Panc1 (cell line): Measurements from ENCODE around the gene TMEM39A. TPM values are rescaled to one million over a fixed set of nuclear protein-coding genes. Genes with fewer than 3 reads are reported as not detected.

ENCODE experiments used
- ATAC-seq: fragments of 200-7000 bp; cut with Tn5 transposase; 2 replicates; pipeline ENCODE4 v1.9.1; 2020; ENCODE audit warnings: mild to moderate bottlenecking, moderate library complexity
- BruUV-seq: library from RNA; stranded (reverse); fragments of 400-500 nt; replicated peaks from 2 replicates; lab custom pipeline; 2021; lab: Mats Ljungman, UMichigan
- CTCF ChIA-PET: fragments of 300-600 bp; sonication (Branson Sonifier 250); formaldehyde crosslinking; loops from one replicate; lab custom pipeline; 2022; ENCODE audit warnings: antibody characterized with exemption; lab: Charles Lee
- POLR2A ChIA-PET: fragments of 300-600 bp; sonication (Branson Sonifier 250); formaldehyde crosslinking; loops from one replicate; lab custom pipeline; 2022; ENCODE audit warnings: antibody characterized with exemption; lab: Charles Lee
- DNase-seq: peaks from one replicate; pipeline ENCODE4 v3.0.0-alpha.2; 2010; ENCODE audit warnings: low read depth, low spot score
- H3K27ac ChIP-seq: 2 replicates; pipeline ENCODE4 v1.5.1; 2011; ENCODE audit warnings: mild to moderate bottlenecking, low read length, inconsistent platforms
- H3K27me3 ChIP-seq: fragments of 200-500 bp; sonication (Bioruptor generic); 2 replicates; pipeline ENCODE4 v1.6.0; 2014; ENCODE audit warnings: low read length, inconsistent platforms; ENCODE audit not compliant: control insufficient read depth, insufficient read depth
- H3K36me3 ChIP-seq: fragments of 200-500 bp; sonication (Bioruptor generic); 2 replicates; pipeline ENCODE4 v1.5.1; 2014; ENCODE audit warnings: inconsistent platforms, mild to moderate bottlenecking, low read length, moderate library complexity; ENCODE audit not compliant: control insufficient read depth, insufficient read depth
- H3K4me1 ChIP-seq: 2 replicates; pipeline ENCODE4 v1.5.1; 2011; ENCODE audit warnings: inconsistent platforms, mild to moderate bottlenecking, low read length, moderate library complexity; ENCODE audit not compliant: control insufficient read depth, insufficient read depth
- H3K4me3 ChIP-seq, 2 experiments: 2 replicates each; pipeline ENCODE4 v1.5.1; 2011 to 2012; ENCODE audit warnings: low read depth in 2 of 2, low read length in 2 of 2, mild to moderate bottlenecking in 2 of 2, inconsistent platforms in 1 of 2, moderate library complexity in 1 of 2
- H3K9me3 ChIP-seq: fragments of 200-500 bp; sonication (Bioruptor generic); 2 replicates; pipeline ENCODE4 v1.5.1; 2014; ENCODE audit warnings: low read depth, mild to moderate bottlenecking, inconsistent platforms, low read length, moderate library complexity; ENCODE audit not compliant: control insufficient read depth, insufficient read depth
- POLR2AphosphoS5 ChIP-seq: IDR thresholded peaks from 2 replicates; pipeline ENCODE4 v1.6.1; 2012; ENCODE audit warnings: mild to moderate bottlenecking, low read depth, low read length, moderate library complexity
- SIN3A ChIP-seq: IDR thresholded peaks from 2 replicates; pipeline ENCODE4 v1.6.1; 2012; ENCODE audit warnings: low read depth, mild to moderate bottlenecking, low read length, moderate library complexity, borderline replicate concordance; ENCODE audit not compliant: insufficient read depth
- TCF7L2 ChIP-seq: IDR thresholded peaks from 2 replicates; pipeline ENCODE4 v1.6.1; 2011; ENCODE audit warnings: mild to moderate bottlenecking, low read depth, low read length, inconsistent platforms
- in situ Hi-C: cut with HindIII; loops from 2 replicates; pipeline ENCODE4 v1.10.0; 2016; ENCODE audit warnings: low sequenced_read_pairs, low pct_unique_long_range_greater_than_20kb
- intact Hi-C: fragments of 100-400 bp; cut with micrococcal nuclease; formaldehyde crosslinking; loops from one replicate; pipeline ENCODE4 v1.10.0; 2022; ENCODE audit not compliant: unreplicated experiment
- total RNA-seq: library from RNA; stranded (reverse); gene quantifications from one replicate; pipeline ENCODE4 v1.2.1, GENCODE V29; 2021; ENCODE audit not compliant: unreplicated experiment
- TF ChIP-seq, protein P1 (sequence below), 2 experiments: IDR thresholded peaks; 2 replicates each; pipeline ENCODE4 v1.6.1; 2011 to 2012; ENCODE audit warnings: low read depth in 2 of 2, control low read depth in 1 of 2, low read length in 1 of 2, mild to moderate bottlenecking in 1 of 2, moderate library complexity in 1 of 2; ENCODE audit not compliant: insufficient read depth in 1 of 2
- TF ChIP-seq, protein P2 (sequence below): fragments of 450-650 bp; IDR thresholded peaks from 2 replicates; pipeline ENCODE4 v1.5.1; 2017; ENCODE audit warnings: mild to moderate bottlenecking

TMEM39A gene
- total RNA-seq, 1 experiment from 2014 or later: 47.8 TPM

DNA sequence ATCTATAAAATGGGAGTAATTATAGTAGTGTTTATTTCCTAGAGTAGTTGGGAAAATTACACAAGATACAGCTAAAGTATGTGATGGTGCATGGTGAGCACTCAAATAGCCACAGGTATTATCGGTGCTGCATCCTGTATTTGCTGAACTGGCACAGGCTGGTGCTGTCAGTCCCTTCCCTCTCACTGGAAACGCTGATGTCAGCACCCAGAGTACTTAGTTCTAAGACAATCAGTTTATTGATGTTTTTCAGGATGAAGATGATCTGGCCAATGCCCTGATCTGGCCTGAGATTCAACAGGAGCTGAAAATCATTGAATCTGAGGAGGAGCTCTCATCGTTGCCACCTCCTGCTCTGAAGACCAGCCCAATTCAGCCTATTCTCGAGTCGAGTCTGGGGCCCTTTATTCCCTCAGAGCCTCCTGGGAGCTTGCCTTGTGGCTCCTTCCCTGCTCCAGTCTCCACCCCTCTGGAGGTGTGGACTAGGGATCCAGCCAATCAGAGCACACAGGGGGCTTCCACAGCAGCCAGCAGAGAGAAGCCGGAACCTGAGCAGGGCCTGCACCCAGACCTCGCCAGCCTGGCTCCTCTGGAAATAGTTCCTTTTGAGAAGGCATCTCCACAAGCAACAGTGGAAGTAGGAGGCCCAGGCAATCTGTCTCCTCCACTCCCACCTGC, 49.7 kb downstream of the TMEM39A start:
- no peaks in the 10 kb centered on the region for H3K9me3 ChIP-seq
- DNase-seq: no peak
- ChIA-PET POLR2A (no interaction called here), CTCF (no interaction called here)
- no peak overlapping the region for H3K4me3 ChIP-seq
- TF ChIP-seq SIN3A: no peak
- no peak for TF ChIP-seq TCF7L2
- no peak for TF ChIP-seq POLR2AphosphoS5
- TF ChIP-seq, protein P1, sequence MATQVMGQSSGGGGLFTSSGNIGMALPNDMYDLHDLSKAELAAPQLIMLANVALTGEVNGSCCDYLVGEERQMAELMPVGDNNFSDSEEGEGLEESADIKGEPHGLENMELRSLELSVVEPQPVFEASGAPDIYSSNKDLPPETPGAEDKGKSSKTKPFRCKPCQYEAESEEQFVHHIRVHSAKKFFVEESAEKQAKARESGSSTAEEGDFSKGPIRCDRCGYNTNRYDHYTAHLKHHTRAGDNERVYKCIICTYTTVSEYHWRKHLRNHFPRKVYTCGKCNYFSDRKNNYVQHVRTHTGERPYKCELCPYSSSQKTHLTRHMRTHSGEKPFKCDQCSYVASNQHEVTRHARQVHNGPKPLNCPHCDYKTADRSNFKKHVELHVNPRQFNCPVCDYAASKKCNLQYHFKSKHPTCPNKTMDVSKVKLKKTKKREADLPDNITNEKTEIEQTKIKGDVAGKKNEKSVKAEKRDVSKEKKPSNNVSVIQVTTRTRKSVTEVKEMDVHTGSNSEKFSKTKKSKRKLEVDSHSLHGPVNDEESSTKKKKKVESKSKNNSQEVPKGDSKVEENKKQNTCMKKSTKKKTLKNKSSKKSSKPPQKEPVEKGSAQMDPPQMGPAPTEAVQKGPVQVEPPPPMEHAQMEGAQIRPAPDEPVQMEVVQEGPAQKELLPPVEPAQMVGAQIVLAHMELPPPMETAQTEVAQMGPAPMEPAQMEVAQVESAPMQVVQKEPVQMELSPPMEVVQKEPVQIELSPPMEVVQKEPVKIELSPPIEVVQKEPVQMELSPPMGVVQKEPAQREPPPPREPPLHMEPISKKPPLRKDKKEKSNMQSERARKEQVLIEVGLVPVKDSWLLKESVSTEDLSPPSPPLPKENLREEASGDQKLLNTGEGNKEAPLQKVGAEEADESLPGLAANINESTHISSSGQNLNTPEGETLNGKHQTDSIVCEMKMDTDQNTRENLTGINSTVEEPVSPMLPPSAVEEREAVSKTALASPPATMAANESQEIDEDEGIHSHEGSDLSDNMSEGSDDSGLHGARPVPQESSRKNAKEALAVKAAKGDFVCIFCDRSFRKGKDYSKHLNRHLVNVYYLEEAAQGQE (IDR thresholded peaks at IDR 0.05; ENCODE audit: insufficient read depth in 1 of 2, low read depth in 2 of 2, low read length in 1 of 2): no peak
- TF ChIP-seq, protein P2, sequence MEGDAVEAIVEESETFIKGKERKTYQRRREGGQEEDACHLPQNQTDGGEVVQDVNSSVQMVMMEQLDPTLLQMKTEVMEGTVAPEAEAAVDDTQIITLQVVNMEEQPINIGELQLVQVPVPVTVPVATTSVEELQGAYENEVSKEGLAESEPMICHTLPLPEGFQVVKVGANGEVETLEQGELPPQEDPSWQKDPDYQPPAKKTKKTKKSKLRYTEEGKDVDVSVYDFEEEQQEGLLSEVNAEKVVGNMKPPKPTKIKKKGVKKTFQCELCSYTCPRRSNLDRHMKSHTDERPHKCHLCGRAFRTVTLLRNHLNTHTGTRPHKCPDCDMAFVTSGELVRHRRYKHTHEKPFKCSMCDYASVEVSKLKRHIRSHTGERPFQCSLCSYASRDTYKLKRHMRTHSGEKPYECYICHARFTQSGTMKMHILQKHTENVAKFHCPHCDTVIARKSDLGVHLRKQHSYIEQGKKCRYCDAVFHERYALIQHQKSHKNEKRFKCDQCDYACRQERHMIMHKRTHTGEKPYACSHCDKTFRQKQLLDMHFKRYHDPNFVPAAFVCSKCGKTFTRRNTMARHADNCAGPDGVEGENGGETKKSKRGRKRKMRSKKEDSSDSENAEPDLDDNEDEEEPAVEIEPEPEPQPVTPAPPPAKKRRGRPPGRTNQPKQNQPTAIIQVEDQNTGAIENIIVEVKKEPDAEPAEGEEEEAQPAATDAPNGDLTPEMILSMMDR: no peak
- no peaks in the 10 kb centered on the region for H3K4me1 ChIP-seq
- BruUV-seq: no TSS peak
- H3K27ac ChIP-seq: no peak overlapping the region
- no peaks in the 10 kb centered on the region for H3K36me3 ChIP-seq
- ATAC-seq: no peak
- in situ Hi-C loops (no loop called here), intact Hi-C loops (no loop called here)
- H3K27me3 ChIP-seq: no peaks in the 10 kb centered on the region

DNA sequence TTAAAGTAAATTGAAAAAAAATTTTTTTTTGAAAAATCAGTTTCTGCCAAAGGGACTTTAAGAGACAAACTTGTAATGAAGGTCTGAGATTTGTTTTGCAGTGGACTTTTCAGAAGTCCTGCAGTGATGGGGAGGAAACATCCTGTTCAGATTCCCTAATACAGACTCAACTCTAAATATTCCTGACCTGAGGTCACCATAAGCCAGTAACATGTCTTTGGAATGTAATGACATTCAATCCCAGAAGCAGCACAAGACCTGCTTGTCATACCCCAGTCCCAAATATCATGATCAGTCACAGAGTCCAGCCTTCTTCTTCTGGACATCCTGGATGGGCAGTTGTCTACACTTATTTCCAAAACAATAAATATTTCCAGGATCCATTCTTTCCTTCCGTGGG, 53.6 kb downstream of the TMEM39A start:
- no peaks in the 10 kb centered on the region for H3K4me1 ChIP-seq
- BruUV-seq: no TSS peak
- ATAC-seq: no peak
- intact Hi-C loops: no loop called here
- in situ Hi-C loops: no loop called here
- no peaks in the 10 kb centered on the region for H3K27me3 ChIP-seq
- no peak overlapping the region for H3K27ac ChIP-seq
- POLR2A ChIA-PET: no interaction called here
- no peaks in the 10 kb centered on the region for H3K9me3 ChIP-seq
- no peak for DNase-seq
- TF ChIP-seq, protein P1 (IDR thresholded peaks at IDR 0.05; ENCODE audit: insufficient read depth in 1 of 2, low read depth in 2 of 2, low read length in 1 of 2): no peak
- TF ChIP-seq SIN3A: no peak
- TF ChIP-seq TCF7L2: no peak
- TF ChIP-seq, protein P2: no peak
- TF ChIP-seq POLR2AphosphoS5: no peak
- CTCF ChIA-PET: no interaction called here
- no peaks in the 10 kb centered on the region for H3K36me3 ChIP-seq
- H3K4me3 ChIP-seq: no peak overlapping the region
